ENCODE results near the gene CPVL.

Gene CPVL

GRCh38 chr7:29003703-29004102 is 142.6 kb downstream of the CPVL start:
- no peak for DNase-seq (ENCODE audit: low read depth)

GRCh38 chr7:29000717-29001076 is 145.6 kb downstream of the CPVL start:
- no peak for DNase-seq (ENCODE audit: low read depth)

- DNase-seq (ENCODE audit: low read depth), result no peak
Observed at GRCh38 chr7:28999895-29000716, 146.2 kb downstream of the CPVL start.

GRCh38 chr7:28999427-28999826 is 146.9 kb downstream of the CPVL start:
- DNase-seq (ENCODE audit: low read depth), result no peak

GRCh38 chr7:28998105-28998504 is 148.2 kb downstream of the CPVL start:
- no peak for DNase-seq (ENCODE audit: low read depth)

GRCh38 chr7:28996836-28997235 is 149.5 kb downstream of the CPVL start:
- DNase-seq (ENCODE audit: low read depth), result no peak

GRCh38 chr7:28993371-28993770 is 153.0 kb downstream of the CPVL start:
- DNase-seq (ENCODE audit: low read depth), result no peak

GRCh38 chr7:28992798-28993197 is 153.5 kb downstream of the CPVL start:
- DNase-seq (ENCODE audit: low read depth), result no peak

GRCh38 chr7:28990200-28990960 is 156.0 kb downstream of the CPVL start:
- no peak for DNase-seq (ENCODE audit: low read depth)

- no peak for DNase-seq (ENCODE audit: low read depth)
Observed at GRCh38 chr7:28989211-28989980, 156.9 kb downstream of the CPVL start.

GRCh38 chr7:28988810-28989209 is 157.5 kb downstream of the CPVL start:
- no peak for DNase-seq (ENCODE audit: low read depth)

GRCh38 chr7:28988091-28988490 is 158.2 kb downstream of the CPVL start:
- no peak for DNase-seq (ENCODE audit: low read depth)

- no peak for DNase-seq (ENCODE audit: low read depth)
Observed at GRCh38 chr7:28986765-28987110, 159.6 kb downstream of the CPVL start.

GRCh38 chr7:28986028-28986764 is 160.1 kb downstream of the CPVL start:
- DNase-seq (ENCODE audit: low read depth), result no peak

- no peak for DNase-seq (ENCODE audit: low read depth)
Observed at GRCh38 chr7:28984631-28985030, 161.7 kb downstream of the CPVL start.

- no peak for DNase-seq (ENCODE audit: low read depth)
Observed at GRCh38 chr7:28984217-28984616, 162.1 kb downstream of the CPVL start.

GRCh38 chr7:28983396-28984190 is 162.7 kb downstream of the CPVL start:
- DNase-seq (ENCODE audit: low read depth), result no peak

GRCh38 chr7:28981161-28981465 is 165.2 kb downstream of the CPVL start:
- no peak for DNase-seq (ENCODE audit: low read depth)

GRCh38 chr7:28980451-28981160 is 165.7 kb downstream of the CPVL start:
- no peak for DNase-seq (ENCODE audit: low read depth)

- DNase-seq (ENCODE audit: low read depth), result no peak
Observed at GRCh38 chr7:28979776-28980175, 166.6 kb downstream of the CPVL start.

- DNase-seq (ENCODE audit: low read depth), result no peak
Observed at GRCh38 chr7:28977881-28978280, 168.5 kb downstream of the CPVL start.

All from T follicular helper cell (primary cell).